22Rv1 (cell line): ENCODE data around the gene SLIT1.

Experiments used
- H3K27ac ChIP-seq: fragments of 450-650 bp; 2 replicates; pipeline ENCODE4 v1.5.1; 2017
- CTCF ChIP-seq: fragments of 450-650 bp; IDR thresholded peaks from 2 replicates; pipeline ENCODE4 v1.5.1; 2017; ENCODE audit warnings: mild to moderate bottlenecking
- ZFX ChIP-seq: fragments of 450-650 bp; IDR thresholded peaks from 2 replicates; pipeline ENCODE4 v1.6.1; 2017; ENCODE audit warnings: antibody characterized with exemption, borderline replicate concordance

Gene SLIT1

GRCh38 chr10:97097084-97097433 lies 88.7 kb downstream of the SLIT1 start:
- TF ChIP-seq ZFX = no peak
- TF ChIP-seq CTCF = no peak
- no peak overlapping the region for H3K27ac ChIP-seq

- H3K27ac ChIP-seq = no peak overlapping the region
- TF ChIP-seq CTCF (no peak), ZFX (no peak)
Observed at GRCh38 chr10:97096261-97097083, 89.3 kb downstream of the SLIT1 start.

GRCh38 chr10:97095701-97096260 lies 90.0 kb downstream of the SLIT1 start:
- no peak for TF ChIP-seq ZFX
- TF ChIP-seq CTCF = no peak
- no peak overlapping the region for H3K27ac ChIP-seq

- no peak overlapping the region for H3K27ac ChIP-seq
- TF ChIP-seq CTCF = no peak
Observed at GRCh38 chr10:97090644-97091043, 95.1 kb downstream of the SLIT1 start.

- TF ChIP-seq CTCF (no peak), ZFX (no peak)
- no peak overlapping the region for H3K27ac ChIP-seq
Observed at GRCh38 chr10:97090035-97090434, 95.7 kb downstream of the SLIT1 start.

GRCh38 chr10:97089209-97089870 lies 96.4 kb downstream of the SLIT1 start:
- H3K27ac ChIP-seq = no peak overlapping the region
- no peak for TF ChIP-seq CTCF
- no peak for TF ChIP-seq ZFX

GRCh38 chr10:97087296-97087695 lies 98.5 kb downstream of the SLIT1 start:
- H3K27ac ChIP-seq = no peak overlapping the region
- TF ChIP-seq CTCF (no peak), ZFX (no peak)
